ENCODE data around the gene TTC39B.
A peak's percentile ranks its signal among the peaks of the same experiment; 100 is the strongest.
"Not testable (repeated sequence)": the region's sequence is repeated elsewhere in the genome, so short reads cannot be mapped to it uniquely, and the experiment has no call there.

The TTC39B gene

DNA sequence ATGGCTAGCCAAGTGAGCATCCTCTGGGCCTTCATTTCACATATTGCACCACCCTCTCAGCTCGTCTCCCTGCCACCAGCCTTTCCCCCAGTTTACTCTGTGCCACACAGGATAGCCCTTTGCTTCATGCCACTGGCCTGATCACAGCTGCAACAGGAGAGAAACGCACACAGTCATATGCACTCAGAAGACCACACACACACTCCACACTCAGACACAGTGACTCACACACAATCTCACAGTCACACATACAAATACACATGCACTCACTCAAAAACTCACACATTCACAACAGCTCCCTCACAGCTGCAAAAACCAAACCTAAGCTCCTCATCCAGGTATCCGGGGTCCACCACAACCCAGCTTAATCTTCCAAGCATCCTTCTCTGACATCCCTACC is 38.7 kb downstream of the TTC39B start:
- DNase-seq (ENCODE audit: low spot score), result no peak

DNA sequence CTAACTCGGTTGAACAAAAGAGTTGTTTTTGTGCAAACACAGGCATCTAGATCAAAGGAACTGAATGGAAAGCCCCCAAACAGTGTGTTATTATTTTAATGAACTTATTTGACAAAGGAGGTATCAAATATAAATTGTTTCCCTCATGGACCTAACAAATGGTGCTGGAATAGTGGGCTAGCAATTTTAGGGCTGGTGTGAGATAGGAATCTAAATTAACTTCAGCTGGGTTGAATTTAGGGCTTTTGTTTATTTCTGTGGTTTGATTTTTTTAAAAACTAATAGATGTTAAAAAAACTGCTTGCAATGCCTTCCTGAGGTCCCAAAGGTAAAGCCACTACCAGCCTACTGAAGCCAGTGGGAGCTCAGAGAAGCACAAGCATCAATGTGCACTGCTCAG is 42.1 kb downstream of the TTC39B start:
- DNase-seq (ENCODE audit: low spot score), result no peak

DNA sequence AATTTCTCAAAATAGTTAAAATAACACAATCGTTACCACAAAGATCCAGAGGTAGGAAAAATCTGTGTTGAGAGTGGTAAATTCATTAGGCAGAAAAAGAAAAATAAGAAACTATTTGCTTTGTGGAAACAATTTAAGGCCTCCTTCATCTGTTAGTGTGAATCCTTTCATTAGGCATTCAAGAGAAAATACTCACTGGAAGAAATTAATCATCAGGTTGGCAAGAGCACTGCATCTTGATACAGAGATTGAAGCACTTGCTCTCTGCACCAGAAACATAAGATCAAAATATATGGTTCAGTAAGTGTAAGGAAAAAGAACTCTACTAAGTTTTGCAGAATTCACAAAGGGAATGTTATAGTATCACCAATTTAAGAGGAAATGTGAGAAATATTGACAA is 44.4 kb downstream of the TTC39B start:
- DNase-seq (ENCODE audit: low spot score), result no peak

DNA sequence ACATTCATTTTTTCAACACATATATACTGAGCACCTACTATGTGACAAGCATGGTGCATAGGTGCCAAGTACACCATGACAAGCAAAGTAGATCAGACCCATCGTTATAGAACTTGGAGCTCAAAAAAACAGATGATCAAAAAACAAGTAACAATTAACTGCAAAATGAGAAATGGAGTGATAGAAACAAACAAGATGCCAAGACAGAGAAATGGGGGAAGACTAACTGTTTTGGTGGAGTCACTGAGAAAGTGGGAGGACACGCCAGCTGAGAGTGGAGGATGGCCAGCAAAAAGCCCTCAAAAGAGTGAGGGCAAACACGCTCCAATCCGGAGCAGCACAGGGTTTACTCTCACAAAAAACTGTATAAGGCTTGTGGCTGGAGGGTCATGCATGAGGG is 50.6 kb downstream of the TTC39B start:
- no peak for DNase-seq (ENCODE audit: low spot score)

DNA sequence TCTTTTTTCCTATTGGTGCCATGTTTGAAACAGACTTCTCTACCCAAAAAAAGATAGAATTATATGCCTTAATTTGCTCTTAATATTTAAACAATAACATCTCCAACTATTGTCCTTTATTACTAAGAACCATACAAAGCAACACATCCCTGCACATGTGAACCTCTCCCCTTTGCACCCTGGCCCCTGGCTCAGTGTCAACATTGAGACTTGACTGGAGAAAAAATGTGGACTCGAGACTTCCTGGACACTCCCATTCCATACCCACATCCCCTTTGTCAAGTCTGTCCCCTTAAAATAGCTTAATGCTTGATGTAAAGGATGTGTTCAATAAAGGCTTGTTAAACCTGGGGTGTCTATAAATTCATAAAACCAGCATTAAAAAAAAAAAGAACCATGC is 53.2 kb downstream of the TTC39B start:
- no peak for DNase-seq (ENCODE audit: low spot score)

DNA sequence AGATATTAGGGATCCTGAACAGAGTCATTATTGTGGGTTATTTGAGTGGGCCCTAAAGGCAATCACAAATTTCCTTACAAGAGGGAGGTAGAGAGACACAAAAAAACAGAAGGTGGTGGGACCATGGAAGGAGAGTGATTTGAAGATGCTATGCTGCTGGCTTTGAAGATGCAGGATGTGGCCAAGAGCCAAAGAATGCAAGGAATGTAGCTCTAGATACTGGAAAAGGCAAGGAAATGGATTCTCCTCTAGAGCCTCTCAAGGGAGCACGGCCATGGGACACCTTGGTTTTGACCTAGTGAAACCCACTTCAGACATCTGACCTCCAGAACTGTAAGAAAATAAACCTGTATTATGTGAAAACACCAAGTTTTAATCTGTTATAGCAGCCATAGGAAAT is 53.8 kb downstream of the TTC39B start:
- DNase-seq (ENCODE audit: low spot score), result no peak

DNA sequence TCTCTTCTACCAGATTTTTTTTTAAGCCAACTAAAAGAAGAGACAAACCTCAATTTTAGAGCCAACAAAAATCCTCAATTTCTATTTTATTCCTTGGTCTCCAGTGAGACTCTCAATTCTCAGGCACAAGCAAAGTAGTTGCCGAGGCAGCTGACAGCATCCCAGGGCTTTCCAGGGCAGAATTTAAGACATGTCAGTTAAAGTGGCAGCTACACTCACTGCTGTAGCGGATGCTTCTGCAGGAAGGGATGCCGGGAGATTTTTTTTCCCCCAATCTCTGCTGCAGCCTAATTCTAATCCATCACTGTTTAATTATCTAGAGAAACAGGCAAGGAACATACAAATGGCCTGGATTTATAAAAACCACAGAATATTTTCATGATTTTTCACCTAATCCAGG is 57.0 kb downstream of the TTC39B start:
- DNase-seq (ENCODE audit: low spot score), result no peak

DNA sequence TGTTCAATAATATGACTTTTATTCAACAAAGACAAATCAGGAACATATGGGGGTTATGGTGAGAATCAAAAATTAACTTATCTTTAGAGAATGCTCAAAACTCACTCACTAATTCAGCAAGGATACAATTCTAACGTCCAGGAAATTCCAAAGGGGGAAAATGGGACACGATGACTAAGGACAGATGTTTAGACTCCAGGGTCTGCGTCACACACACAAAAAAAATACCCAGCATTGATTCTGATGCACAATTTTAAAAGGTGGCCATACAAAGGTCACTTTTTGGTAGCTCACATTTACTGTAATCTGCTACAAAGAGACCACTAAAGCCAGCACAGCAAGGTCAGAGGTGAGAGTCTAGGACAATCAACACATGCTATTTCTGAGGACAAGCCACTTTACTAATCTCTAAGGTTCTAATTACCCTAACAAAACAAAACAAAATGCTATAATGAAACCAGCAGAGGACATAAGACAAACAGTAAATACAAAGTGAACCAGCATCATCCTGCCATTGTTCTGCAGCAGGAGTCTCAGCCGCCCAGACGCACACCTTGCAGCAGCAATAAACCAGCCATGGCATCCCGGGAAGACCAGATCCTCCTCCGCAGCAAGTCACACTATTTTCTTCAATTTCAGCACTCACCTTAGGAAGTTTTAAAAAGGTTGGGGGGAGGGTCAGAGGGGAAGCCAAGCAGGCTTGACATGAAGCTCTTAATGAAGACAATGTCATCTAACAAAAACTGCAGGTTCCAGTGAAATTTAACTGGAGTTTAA is 57.8 kb downstream of the TTC39B start:
- DNase-seq (ENCODE audit: low spot score), result no peak

DNA sequence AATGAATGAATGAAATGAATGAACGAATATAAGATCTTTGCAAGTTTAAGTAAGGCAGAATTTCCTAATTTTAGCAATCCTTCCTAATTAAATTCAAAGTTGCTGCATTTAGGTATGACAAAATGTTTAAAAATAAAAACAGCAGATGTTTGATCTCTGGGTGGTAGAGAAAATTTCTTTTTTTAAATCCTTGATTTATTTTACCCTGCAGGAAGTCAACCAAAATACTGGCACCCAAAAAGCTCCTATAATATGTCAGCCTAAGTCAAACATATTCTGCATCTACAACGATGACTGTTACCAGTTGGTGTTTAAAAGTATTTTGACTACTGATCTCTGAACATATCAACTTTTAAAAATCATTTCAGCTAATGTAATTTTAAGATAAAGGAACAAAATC is 58.4 kb downstream of the TTC39B start:
- DNase-seq (ENCODE audit: low spot score), result no peak

DNA sequence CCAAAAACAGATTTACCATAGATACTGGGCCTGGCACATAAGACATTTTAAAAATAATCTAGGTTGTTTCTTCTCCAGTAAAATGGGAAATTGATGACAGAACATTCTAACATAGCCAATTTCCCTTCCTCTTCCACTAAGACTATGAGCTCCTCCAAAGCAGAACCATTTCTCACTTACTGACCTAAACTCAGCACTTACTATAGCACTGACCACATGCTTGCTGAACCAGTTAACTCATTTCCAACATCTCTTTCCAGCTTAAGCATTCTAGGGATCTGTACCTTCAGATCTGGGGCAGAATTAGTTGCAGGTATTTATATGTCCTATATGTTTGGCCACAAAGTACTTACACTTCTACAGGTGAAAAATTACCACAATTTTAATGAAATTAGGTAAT is 58.9 kb downstream of the TTC39B start:
- no peak for DNase-seq (ENCODE audit: low spot score)

DNA sequence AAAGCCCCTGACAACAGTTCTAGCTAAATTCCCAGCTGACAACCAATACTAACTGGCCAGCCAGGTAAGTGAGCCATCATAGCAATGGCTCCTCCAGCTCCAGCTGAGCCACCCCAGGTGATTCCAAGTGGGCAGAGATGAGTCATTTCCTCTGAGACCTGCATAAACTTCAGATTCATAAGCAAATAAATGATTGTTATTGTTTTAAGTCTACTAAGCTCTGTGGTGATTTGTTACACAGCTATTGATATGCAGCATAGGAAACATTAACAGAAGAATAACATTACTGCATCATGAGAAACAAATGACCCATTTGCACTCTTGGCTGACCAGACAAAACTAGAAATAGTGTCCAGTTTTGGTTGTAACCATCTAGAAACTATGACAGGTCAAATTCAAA is 60.3 kb downstream of the TTC39B start:
- DNase-seq (ENCODE audit: low spot score), result no peak

DNA sequence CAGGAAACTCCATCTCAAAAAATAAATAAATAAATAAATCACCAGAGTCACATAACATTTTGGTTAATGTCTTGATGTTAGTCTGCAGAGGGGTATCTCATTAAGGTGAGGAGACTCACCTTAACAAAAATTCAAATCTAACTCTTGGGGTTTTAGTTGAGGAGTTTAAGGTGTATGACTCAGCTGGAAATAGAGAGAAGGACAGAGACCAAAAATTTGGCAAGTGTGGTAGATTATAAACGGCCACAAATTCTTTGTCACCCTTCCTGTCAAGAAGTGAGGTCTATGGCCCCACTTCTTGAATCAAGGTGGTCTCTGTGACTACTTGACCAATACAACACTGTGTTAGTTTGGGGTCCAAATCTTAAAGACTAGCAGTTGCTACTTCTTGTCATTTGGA is 60.8 kb downstream of the TTC39B start:
- no peak for DNase-seq (ENCODE audit: low spot score)

DNA sequence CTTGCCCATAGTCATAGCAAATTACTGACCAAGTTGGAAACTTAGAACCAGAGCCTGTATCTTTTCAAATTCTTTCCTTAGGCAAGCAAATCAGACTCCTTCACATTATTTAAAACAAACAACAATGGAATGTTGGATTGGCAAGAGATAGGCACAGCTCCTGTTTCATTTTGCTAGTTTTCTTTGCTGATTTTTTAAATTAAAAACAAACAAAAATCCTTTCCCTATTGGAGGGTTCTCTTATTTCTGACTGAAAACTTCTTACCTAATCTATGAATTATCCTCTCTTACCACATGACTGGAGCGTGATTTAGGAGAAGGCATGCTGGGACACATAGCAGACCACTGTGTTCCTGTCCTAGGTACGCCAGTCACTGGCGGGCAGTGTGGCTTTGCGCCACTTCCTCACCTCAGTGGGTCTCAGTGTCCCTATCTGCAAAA is 63.0 kb downstream of the TTC39B start:
- DNase-seq (ENCODE audit: low spot score), result no peak

DNA sequence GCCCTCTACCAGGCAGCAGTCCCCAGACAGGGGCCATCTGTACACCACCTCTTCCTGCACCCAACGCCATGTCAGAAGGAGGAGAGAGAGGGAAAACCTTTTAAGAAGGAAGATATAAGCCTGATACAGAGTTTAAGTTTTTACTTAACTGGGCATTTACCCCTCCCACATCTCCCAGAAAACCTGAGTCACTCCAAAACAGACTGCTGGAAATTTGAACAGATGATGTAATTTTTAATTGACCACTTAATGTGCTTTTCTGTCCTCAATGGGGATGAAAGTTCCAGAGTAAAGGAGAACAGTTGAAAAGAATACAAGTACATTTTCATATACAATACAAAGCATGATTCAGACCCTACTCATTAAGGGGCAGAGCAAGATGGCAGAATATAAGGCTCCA is 63.9 kb downstream of the TTC39B start:
- no peak for DNase-seq (ENCODE audit: low spot score)

DNA sequence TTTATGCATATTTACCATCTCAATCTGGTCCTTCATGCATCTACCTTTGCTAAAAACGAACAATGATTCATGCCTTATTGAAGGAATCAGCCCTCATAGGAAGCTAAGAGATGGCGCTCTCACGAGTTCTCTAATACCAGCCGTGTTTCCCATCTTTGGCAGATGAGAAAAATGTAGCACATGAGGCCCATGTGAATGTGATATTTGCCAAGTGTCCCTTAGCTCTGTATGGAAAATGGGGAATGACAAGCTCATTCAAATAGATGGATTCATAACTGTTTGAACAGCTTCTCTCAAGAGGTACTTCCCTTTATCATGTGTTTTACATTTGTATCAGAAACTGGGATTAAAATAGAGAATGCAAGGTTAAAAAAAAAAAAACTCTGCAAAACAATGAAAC is 66.1 kb downstream of the TTC39B start:
- no peak for DNase-seq (ENCODE audit: low spot score)

DNA sequence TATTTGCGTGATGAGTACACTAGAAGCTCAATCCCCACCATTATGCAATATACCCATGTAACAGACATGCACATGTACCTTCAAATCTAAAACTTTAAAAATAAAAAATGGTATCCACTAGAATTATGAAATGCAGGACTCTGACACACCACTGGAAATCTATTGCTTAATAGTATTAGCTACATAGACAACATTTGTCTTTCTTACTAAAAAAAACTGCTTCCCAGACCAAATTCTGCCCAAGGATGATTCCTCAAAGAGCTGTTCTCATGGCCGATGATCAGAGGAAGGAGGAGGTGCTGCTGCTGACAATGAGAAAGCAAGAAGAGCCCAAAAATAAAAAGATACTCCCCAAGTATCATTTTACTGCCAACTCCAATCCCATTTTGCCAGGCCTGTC is 67.2 kb downstream of the TTC39B start:
- DNase-seq (ENCODE audit: low spot score), result no peak

DNA sequence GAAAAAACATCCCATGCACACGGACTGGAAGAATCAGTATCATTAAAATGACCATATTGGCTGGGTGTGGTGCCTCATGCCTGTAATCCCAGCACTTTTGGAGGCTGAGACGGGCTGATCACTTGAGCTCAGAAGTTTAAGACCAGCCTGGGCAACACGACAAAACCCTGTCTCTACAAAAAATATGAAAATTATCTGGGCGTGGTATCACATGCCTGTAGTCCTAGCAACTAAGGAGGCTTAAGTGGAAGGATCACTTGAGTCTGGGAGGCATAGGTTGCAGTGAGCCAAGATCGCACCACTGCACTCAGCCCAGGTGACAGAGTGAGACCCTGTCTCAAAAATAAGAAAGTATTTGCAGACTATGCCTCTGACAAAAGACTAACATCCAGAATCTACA is 68.4 kb downstream of the TTC39B start:
- DNase-seq (ENCODE audit: low spot score), result no peak

DNA sequence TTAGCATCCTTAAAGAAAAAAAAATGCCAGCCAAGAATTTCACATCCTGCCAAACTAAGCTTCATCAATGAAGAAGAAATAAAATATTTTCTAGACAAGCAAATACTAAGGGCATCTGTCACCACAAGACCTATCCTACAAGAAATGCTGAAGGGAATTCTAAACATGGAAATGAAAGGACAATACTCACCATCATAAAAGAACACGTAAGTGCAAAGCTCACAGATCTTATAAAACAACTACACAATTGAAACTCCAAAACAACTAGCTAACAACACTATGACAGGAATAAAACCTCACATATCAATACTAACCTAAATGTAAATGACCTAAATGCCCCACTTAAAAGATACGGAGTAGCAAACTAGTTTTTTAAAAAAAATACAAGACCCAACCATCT is 71.4 kb downstream of the TTC39B start:
- no peak for DNase-seq (ENCODE audit: low spot score)

DNA sequence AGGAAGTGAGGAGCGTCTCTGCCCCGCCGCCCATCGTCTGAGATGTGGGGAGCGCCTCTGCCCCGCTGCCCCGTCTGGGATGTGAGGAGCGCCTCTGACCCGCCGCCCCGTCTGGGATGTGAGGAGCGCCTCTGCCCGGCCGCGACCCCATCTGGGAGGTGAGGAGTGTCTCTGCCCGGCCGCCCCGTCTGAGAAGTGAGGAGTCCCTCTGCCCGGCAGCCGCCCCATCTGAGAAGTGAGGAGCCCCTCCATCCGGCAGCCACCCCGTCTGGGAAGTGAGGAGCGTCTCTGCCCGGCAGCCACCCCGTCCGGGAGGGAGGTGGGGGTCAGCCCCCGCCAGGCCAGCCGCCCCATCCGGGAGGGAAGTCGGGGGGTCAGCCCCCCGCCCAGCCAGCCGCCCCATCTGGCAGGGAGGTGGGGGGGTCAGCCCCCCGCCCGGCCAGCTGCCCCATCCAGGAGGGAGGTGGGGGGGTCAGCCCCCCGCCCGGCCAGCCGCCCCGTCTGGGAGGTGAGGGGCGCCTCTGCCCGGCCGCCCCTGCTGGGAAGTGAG is 73.0 kb downstream of the TTC39B start:
- DNase-seq (ENCODE audit: low spot score), result not testable (repeated sequence)

DNA sequence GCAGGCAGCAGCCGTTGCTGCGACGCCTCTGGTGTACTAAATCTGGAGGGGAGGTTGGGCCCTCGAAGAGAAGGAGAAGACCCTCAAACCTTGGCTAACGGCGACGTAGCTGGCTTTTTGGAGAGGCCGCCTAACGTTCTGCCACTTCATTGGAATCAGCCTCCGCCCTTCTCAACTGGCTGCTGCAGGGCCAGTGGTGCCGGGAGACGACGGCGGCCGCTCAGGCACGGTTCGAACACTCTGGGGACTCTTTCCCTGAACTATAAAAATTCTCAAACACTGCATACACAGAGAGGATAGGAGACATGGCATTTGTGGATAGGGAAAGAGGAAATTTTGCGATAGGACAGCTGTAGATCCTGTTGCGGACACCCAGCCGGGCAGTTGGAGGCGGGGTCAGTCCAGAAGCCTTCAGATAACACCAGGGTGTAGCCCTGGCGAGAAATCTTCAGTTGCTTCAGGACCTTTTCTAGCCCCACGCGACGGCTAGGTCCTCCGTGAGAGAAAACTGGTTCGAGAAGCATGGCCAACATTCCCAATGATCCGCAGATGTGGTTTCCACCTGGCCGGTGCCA is 74.2 kb downstream of the TTC39B start:
- not testable (repeated sequence) for DNase-seq (ENCODE audit: low spot score)

DNA sequence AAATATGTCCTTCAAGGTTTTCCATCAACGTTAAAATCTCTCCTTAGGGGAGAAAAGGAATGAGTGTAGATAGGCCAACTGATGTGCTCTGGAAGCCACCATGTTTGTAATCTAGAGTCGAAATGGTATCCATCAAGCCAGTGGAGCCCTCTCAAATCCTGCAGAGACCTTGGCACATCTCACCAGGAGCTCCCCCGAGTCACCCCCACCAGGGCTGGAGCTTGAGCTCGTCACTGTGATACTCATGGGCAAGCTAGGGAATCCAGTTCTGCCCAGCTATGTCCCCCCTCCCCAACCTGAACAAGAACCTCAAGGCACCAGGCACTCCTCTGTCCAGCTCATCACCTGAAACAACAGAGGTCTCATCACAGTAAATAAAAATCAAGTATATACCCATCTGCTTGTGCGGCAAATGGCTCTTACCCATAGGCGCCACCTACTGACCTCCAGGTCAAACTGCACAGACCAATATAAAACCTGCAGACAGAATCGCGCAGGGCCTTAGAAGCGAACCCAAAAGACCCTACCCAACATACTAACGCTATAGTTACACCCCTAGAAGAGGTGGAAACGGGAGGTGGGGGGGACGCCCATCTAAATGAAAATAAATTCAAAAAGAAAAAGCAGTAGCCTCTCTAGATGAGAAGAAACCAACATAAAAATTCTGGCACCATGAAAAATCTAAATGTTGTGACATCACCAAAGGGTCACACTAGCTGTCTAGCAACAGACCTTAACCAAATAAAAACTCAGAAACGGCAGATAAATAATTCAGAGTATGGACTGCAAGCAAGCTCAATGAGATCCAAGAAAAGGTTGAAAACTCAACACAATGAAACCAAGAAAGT is 75.0 kb downstream of the TTC39B start:
- DNase-seq (ENCODE audit: low spot score), result peak; percentile 8

DNA sequence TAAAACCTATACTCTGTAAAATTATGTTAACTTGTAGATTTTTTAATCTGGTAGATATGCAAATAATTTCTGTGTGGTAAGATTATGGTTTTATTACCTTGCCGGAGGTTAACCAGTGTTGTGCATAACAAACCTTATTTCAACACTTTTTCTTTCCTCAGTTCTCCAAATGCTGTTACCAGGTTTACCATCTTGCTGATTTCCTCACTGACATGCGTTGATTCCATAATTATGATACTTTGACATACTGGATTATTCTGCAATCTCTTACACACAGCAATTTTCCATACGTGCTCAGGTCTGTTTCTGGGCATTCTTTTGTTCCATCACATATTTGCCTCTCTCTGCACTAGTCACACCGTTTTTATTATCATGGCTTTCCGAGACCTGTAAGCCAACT is 77.6 kb downstream of the TTC39B start:
- no peak for DNase-seq (ENCODE audit: low spot score)

DNA sequence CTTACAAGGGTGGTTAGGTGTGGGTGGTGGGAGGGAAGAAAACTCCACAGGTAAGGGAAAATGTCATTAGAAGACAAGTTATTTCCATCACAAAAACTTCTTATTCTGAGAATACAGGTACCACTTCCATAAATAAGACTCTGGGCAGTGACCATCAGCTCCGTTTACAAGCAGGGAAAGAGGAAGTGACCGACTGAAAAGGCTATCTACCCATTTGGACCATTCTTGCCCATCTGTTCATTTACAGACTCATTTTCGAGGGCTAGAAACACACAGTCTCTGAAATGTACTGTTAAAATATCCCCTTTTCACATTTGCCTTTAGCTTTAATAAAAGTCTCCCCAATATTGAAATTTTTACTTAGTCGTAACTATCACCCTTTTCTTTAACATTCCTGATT is 79.5 kb downstream of the TTC39B start:
- DNase-seq (ENCODE audit: low spot score), result no peak

Data from CD4-positive, alpha-beta T cell treated with Interleukin-2 at 100 ng/mL for 4 hours (primary cell).